ENCODE data around the gene RILPL1.

DNA sequence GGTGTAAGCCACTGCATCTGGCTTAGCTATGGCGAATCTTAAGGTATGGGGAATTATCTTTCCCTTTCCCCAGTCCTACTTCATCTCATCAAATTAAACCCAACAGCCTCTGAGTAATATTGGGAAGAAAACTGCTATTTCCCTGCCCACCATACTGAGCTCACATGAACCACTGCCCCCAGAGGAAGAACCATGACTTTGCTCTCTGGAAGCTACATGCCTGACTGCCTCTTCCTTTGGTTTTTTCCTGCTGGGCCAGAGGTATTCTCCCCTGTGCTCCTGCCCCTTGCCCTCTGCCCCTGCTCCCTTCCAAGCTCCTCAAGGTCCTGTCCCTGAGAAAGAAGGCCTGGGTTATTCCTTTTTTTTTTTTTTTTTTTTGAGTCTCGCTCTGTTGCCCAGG lies 112.2 kb downstream of the RILPL1 start:
- TF ChIP-seq GATA2 (IDR thresholded peaks at IDR 0.05; ENCODE audit: low read depth, low read length) (no peak), GATA3 (IDR thresholded peaks at IDR 0.05; ENCODE audit: low read depth, low read length) (no peak)

Data from SH-SY5Y (cell line).